Pancreas (tissue), 10 donors: ENCODE results near the gene PRSS57. TPM values are rescaled to one million over a fixed set of nuclear protein-coding genes. Genes with fewer than 3 reads are reported as not detected.
"Not testable (repeated sequence)": the region's sequence is repeated elsewhere in the genome, so short reads cannot be mapped to it uniquely, and the experiment has no call there.

Source experiments
- ATAC-seq, 4 donors: fragments of 200-7000 bp; cut with Tn5 transposase; one replicate each; pipeline versions ENCODE4 v1.8.0 to v1.9.1; 2020; ENCODE audit warnings: mild to moderate bottlenecking in 4 of 4, moderate library complexity in 4 of 4
- DNase-seq, 6 donors: peaks; one replicate each; pipeline ENCODE4 v3.0.0-alpha.2; 2020
- FAIRE-seq: peaks from 2 replicates; lab custom pipeline; 2012; peaks lifted over from hg19 to GRCh38; lab: Jason Lieb, UNC
- H3K27ac ChIP-seq, 4 donors: fragments of 200-600 bp; sonication (generic); 1 replicate in 3 of 4; 2 replicates in 1 of 4; pipeline versions ENCODE4 v1.5.0 to v1.8.0; 2020
- H3K27me3 ChIP-seq, 4 donors: fragments of 200-600 bp; one replicate each; pipeline ENCODE4 v1.8.0; 2021
- H3K36me3 ChIP-seq, 3 donors: fragments of 200-600 bp; sonication (generic) in 1 of 3; one replicate each; pipeline versions ENCODE4 v1.5.0 to v1.8.0; 2020 to 2021
- H3K4me1 ChIP-seq, 3 donors: fragments of 200-600 bp; one replicate each; pipeline ENCODE4 v1.8.0; 2021
- H3K4me3 ChIP-seq, 4 donors: fragments of 200-600 bp; sonication (generic) in 2 of 4; one replicate each; pipeline versions ENCODE4 v1.5.0 to v1.8.0; 2020 to 2021
- H3K9me3 ChIP-seq, 4 donors: fragments of 200-600 bp; one replicate each; pipeline ENCODE4 v1.8.0; 2021
- WGBS, 2 donors: extraction: QIAGEN DNeasy Blood & Tissue Kit; methylation state at CpG; one replicate each; pipeline ENCODE4 v1.1.7; 2013; 5-methylcytosine and 5-hydroxymethylcytosine counted together
- intact Hi-C, 3 donors: fragments of 100-400 bp; cut with DNase I; formaldehyde crosslinking; loops; one replicate each; pipeline versions ENCODE4 v1.11.1 to v1.14.2; 2022
- polyA plus RNA-seq, 2 donors: library from polyadenylated mRNA; stranded (reverse); fragments of 200-250 nt; gene quantifications; one replicate each; pipeline ENCODE4 v1.2.3, GENCODE V29; 2013
- total RNA-seq, 6 donors: library from RNA; stranded (reverse); fragmentation: NEBNext Ultra II Directional in 4 of 6; extraction: Animal tissue kit (Norgen Biotek cat#: 25700) in 4 of 6; gene quantifications; one replicate each; pipeline versions ENCODE4 v1.2.1 to v1.2.4, GENCODE V29; 2021 to 2023
- TF ChIP-seq, protein P1 (sequence below), 4 donors: fragments of 200-600 bp; sonication (generic) in 3 of 4; IDR thresholded peaks; one replicate each; pipeline versions ENCODE4 v1.5.0 to v1.8.0; 2021; ENCODE audit warnings: antibody characterized with exemption in 4 of 4
- donor health status: healthy with polysubstance abuse.
- donor health status: DM: no; HTN: no; CAD: no; lungs with moderate emphysema.
- donor health status: DM: no; HTN: no; CAD: no.
- donor health status: control.
- donor health status: control.
- donor health status: Bipolar disorder and iron deficiency.
- donor health status: DM: yes; HTN: yes; CAD: no.
- donor health status: DM: no; HTN: no; CAD: no.
- donor health status: DM: no; HTN: no; CAD: no.
- donor health status: DM: yes; HTN: yes; CAD: no.

The PRSS57 gene
- total RNA-seq: not detected
- not detected for polyA plus RNA-seq

GRCh38 chr19:695352-695949, at the start of gene PRSS57:
Gene PRSS57, minus strand, starts transcription at chr19:695452. Its CDS starts 22 bp downstream, at chr19:695430.
- Histone ChIP-seq H3K4me1 (no peaks in the 10 kb centered on the region), H3K27ac (no peak within 1 kb of the TSS), H3K27me3 (peaks cover 0 to 4% (median 0%) of the 10 kb centered on the region in 4 donors), H3K36me3 (no peaks in the 10 kb centered on the region), H3K9me3 (no peaks in the 10 kb centered on the region), H3K4me3 (no peak within 1 kb of the TSS)
- TF ChIP-seq, protein P1, sequence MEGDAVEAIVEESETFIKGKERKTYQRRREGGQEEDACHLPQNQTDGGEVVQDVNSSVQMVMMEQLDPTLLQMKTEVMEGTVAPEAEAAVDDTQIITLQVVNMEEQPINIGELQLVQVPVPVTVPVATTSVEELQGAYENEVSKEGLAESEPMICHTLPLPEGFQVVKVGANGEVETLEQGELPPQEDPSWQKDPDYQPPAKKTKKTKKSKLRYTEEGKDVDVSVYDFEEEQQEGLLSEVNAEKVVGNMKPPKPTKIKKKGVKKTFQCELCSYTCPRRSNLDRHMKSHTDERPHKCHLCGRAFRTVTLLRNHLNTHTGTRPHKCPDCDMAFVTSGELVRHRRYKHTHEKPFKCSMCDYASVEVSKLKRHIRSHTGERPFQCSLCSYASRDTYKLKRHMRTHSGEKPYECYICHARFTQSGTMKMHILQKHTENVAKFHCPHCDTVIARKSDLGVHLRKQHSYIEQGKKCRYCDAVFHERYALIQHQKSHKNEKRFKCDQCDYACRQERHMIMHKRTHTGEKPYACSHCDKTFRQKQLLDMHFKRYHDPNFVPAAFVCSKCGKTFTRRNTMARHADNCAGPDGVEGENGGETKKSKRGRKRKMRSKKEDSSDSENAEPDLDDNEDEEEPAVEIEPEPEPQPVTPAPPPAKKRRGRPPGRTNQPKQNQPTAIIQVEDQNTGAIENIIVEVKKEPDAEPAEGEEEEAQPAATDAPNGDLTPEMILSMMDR (IDR thresholded peaks at IDR 0.05): no peak
- WGBS, 2 donors: 47 to 57% methylated on average over 30 to 31 of the region's 31 CpGs
- intact Hi-C loops: no loop called here
- no peak for ATAC-seq
- FAIRE-seq: no peak
- DNase-seq: no peak

- TF ChIP-seq, protein P1 (IDR thresholded peaks at IDR 0.05): no peak
- FAIRE-seq: no peak
- H3K27me3 ChIP-seq: no peaks in the 10 kb centered on the region
- 53 to 54% methylated on average over 13 of the region's 13 CpGs for WGBS, 2 donors
- no peak overlapping the region for H3K27ac ChIP-seq
- no peaks in the 10 kb centered on the region for H3K36me3 ChIP-seq
- intact Hi-C loops: no loop called here
- H3K4me1 ChIP-seq: no peaks in the 10 kb centered on the region
- no peaks in the 10 kb centered on the region for H3K9me3 ChIP-seq
- no peak overlapping the region for H3K4me3 ChIP-seq
- peak in 2 of 4 donors; percentile 29 to 44 for ATAC-seq
- DNase-seq: peak in 2 of 6 donors; percentile 27 to 42
Measured at GRCh38 chr19:743168-743687, 48.0 kb upstream of the PRSS57 start.

DNA sequence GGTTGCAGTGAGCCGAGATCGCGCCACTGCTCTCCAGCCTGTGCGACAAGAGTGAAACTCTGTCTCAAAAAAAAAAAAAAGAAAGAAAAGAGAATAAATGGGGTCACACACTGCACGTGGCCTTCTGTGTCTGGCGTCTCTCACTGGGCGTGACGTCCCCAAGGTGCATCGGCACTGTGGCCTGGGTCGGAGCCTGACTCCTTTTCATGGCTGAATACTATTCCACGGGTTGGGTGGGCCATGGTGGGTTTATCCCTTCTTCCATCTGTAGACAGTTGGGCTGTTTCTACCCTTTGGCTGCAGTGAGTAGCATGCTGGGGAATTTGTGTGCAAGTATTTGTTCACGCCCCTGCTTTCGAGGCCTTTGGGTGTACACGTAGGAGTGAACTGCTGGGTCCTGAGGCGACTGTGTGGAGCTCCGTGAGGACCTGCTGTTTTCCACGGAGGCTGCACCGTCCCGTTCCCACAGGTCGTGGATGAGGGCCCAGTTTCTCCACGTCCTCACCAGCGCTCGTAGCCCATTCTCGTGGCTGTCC, 47.4 kb upstream of the PRSS57 start:
- 85 to 90% methylated on average over 24 of the region's 24 CpGs for whole genome bisulfite sequencing, 2 donors
- no peak for FAIRE-seq

DNA sequence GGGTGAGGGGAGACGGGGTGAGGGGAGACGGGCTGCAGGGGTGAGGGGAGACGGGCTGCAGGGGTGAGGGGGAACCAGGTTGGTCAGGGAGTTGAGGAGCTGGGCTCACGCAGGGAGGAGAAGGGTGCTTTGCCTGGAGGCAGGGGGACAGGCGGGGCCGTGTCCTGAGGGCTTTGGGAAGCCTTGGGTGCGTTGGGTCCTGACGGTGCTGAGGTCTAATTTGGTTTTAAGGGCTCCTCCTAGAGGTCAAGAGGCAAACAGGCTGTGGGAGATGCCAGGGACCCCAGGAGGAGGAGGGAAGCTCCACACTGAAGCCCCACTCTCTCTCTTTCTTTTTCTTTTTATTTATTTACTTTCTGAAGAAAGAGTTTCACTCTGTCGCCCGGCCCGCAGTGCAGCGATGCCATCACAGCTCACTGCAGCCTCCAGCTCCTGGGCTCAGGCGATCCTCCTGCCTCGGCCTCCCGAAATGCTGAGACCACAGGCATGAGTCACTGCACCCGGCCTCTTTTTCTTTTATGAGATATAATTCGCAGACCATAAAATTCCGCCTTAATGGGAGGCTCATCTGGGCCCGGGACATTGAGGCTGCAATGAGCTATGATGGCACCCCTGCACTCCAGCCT, 46.4 kb upstream of the PRSS57 start:
- DNase-seq (peak in 1 of 6 donors; percentile 20), ATAC-seq (peak in 1 of 4 donors; percentile 29), FAIRE-seq (no peak)
- intact Hi-C loops: no loop called here
- WGBS, 2 donors: 59 to 74% methylated on average over 16 to 18 of the region's 19 CpGs
- H3K27me3 ChIP-seq: no peaks in the 10 kb centered on the region
- H3K4me1 ChIP-seq: no peaks in the 10 kb centered on the region
- H3K36me3 ChIP-seq: no peaks in the 10 kb centered on the region
- H3K9me3 ChIP-seq: no peaks in the 10 kb centered on the region
- no peak overlapping the region for H3K27ac ChIP-seq
- H3K4me3 ChIP-seq: no peak overlapping the region
- TF ChIP-seq, protein P1 (IDR thresholded peaks at IDR 0.05): no peak

More for the DNA sequence above, 47.4 kb upstream of the PRSS57 start:
- TF ChIP-seq, protein P1 (IDR thresholded peaks at IDR 0.05): no peak
- Histone ChIP-seq H3K4me1 (no peaks in the 10 kb centered on the region), H3K27me3 (no peaks in the 10 kb centered on the region), H3K36me3 (no peaks in the 10 kb centered on the region), H3K9me3 (no peaks in the 10 kb centered on the region), H3K4me3 (no peak overlapping the region), H3K27ac (no peak overlapping the region)
- DNase-seq (peak in 1 of 6 donors; percentile 7), ATAC-seq (no peak)
- intact Hi-C loops: no loop called here

DNA sequence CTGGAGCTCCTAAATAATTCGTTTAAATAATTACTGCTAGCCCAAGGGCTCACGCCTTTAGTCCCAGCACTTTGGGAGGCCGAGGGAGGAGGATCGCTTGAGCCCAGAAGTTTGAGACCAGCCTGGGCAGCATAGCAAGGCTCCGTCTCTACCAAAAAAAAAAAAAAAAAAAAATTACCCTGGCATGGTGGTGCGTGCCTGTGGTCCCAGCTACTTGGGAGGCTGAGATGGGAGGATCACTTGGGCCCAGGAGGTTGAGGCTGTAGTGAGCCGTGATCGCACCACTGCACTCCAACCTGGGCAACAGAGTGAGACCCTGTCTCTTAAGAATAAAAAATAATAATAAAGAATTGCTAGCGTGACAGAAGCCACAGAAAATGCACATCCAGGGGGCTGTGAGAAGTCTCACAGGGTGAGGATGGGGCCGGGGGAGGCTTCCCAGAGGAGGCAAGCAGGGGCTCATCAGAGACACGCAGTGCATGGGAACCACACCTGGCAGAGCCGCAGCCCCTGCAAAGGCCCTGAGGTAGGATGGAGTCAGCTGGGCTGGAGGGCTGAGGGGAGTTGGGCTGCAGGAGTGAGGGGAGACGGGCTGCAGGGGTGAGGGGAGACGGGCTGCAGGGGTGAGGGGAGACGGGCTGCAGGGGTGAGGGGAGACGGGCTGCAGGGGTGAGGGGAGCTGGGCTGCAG, 45.7 kb upstream of the PRSS57 start:
- H3K4me1 ChIP-seq, DNase-seq, ATAC-seq, H3K27me3 ChIP-seq, H3K36me3 ChIP-seq, H3K4me3 ChIP-seq, FAIRE-seq, intact Hi-C loops, H3K27ac ChIP-seq, H3K9me3 ChIP-seq: not testable (repeated sequence)
- WGBS, 2 donors: 69 to 72% methylated on average over 15 to 16 of the region's 16 CpGs
